Sigmoid colon (tissue), 7 donors: ENCODE results near the gene TMC1. TPM values are rescaled to one million over a fixed set of nuclear protein-coding genes. Genes with fewer than 3 reads are reported as not detected.
"Not testable (repeated sequence)": the region's sequence is repeated elsewhere in the genome, so short reads cannot be mapped to it uniquely, and the experiment has no call there.

Source experiments
- DNase-seq: peaks from one replicate; pipeline ENCODE4 v3.0.0-alpha.2; 2019
- H3K27ac ChIP-seq, 4 donors: fragments of 200-600 bp; sonication (generic); one replicate each; pipeline ENCODE4 v1.5.1; 2016 to 2019; ENCODE audit warnings: mild to moderate bottlenecking in 1 of 4
- H3K27me3 ChIP-seq, 3 donors: fragments of 200-600 bp; sonication (generic); one replicate each; pipeline ENCODE4 v1.5.1; 2019; ENCODE audit warnings: mild to moderate bottlenecking in 1 of 3
- H3K36me3 ChIP-seq, 4 donors: fragments of 200-600 bp; sonication (generic); one replicate each; pipeline ENCODE4 v1.5.1; 2016 to 2019
- H3K4me1 ChIP-seq, 4 donors: fragments of 200-600 bp; sonication (generic); one replicate each; pipeline ENCODE4 v1.5.1; 2017 to 2019
- H3K4me3 ChIP-seq, 4 donors: fragments of 200-600 bp; sonication (generic); one replicate each; pipeline ENCODE4 v1.5.1; 2017 to 2019; ENCODE audit warnings: mild to moderate bottlenecking in 2 of 4, moderate library complexity in 1 of 4
- H3K9me3 ChIP-seq, 4 donors: fragments of 200-600 bp in 3 of 4; sonication (generic) in 3 of 4; one replicate each; pipeline versions ENCODE4 v1.5.1 to v1.6.1; 2013 to 2019
- EP300 ChIP-seq, 4 donors: sonication (generic); formaldehyde crosslinking; IDR thresholded peaks; one replicate each; pipeline ENCODE4 v1.6.1; 2017; ENCODE audit warnings: antibody characterized with exemption in 4 of 4
- POLR2A ChIP-seq, 2 donors: fragments of 450-650 bp; IDR thresholded peaks; one replicate each; pipeline ENCODE4 v1.6.1; 2016; ENCODE audit warnings: antibody characterized with exemption in 2 of 2, mild to moderate bottlenecking in 2 of 2, moderate library complexity in 2 of 2
- POLR2AphosphoS5 ChIP-seq, 4 donors: sonication (generic); formaldehyde crosslinking; IDR thresholded peaks; one replicate each; pipeline ENCODE4 v1.6.1; 2017; ENCODE audit warnings: antibody characterized with exemption in 4 of 4
- WGBS, 2 donors: extraction: QIAGEN DNeasy Blood & Tissue Kit; methylation state at CpG; one replicate each; pipeline ENCODE4 v1.1.7; 2013; 5-methylcytosine and 5-hydroxymethylcytosine counted together
- intact Hi-C: fragments of 100-400 bp; cut with DNase I; formaldehyde crosslinking; loops from one replicate; pipeline ENCODE4 v1.15.1; 2023
- polyA plus RNA-seq, 3 donors: library from polyadenylated mRNA; stranded (reverse); fragments of 200-250 nt; gene quantifications; one replicate each; pipeline ENCODE4 v1.2.3, GENCODE V29; 2013
- total RNA-seq, 4 donors: library from RNA; depleted of rRNA; stranded (reverse); fragments of >200 nt; gene quantifications; one replicate each; pipeline ENCODE4 v1.1.0, GENCODE V29; 2016
- TF ChIP-seq, protein P1 (sequence below), 4 experiments: fragments of 450-650 bp in 3 of 4; fragments of 200-600 bp in 1 of 4; IDR thresholded peaks; one replicate each; pipeline ENCODE4 v1.5.1; 2016 to 2019; ENCODE audit warnings: antibody characterized with exemption in 4 of 4, mild to moderate bottlenecking in 3 of 4, moderate library complexity in 2 of 4
- donor health status: healthy with polysubstance abuse.
- donor health status: Bipolar disorder and iron deficiency.
- donor health status: healthy.

TMC1 gene
- total and polyA plus RNA-seq, 7 donors: under 0.01 to 1.5 (median 0.51) TPM; not detected in 4

- no peak overlapping the region for H3K4me3 ChIP-seq
Measured at GRCh38 chr9:72497447-72498046, 23.9 kb upstream of the TMC1 start.

GRCh38 chr9:72506615-72507014 lies 14.8 kb upstream of the TMC1 start:
- Histone ChIP-seq H3K36me3 (no peaks in the 10 kb centered on the region), H3K4me3 (no peak overlapping the region), H3K9me3 (no peaks in the 10 kb centered on the region), H3K27me3 (no peaks in the 10 kb centered on the region), H3K27ac (no peak overlapping the region), H3K4me1 (peaks cover 0 to 15% (median 9%) of the 10 kb centered on the region in 4 donors)
- no peak for DNase-seq
- intact Hi-C loops: no loop called here
- TF ChIP-seq POLR2AphosphoS5 (IDR thresholded peaks at IDR 0.05): no peak
- no peak for TF ChIP-seq POLR2A (IDR thresholded peaks at IDR 0.05)
- TF ChIP-seq EP300 (IDR thresholded peaks at IDR 0.05): no peak
- TF ChIP-seq, protein P1, sequence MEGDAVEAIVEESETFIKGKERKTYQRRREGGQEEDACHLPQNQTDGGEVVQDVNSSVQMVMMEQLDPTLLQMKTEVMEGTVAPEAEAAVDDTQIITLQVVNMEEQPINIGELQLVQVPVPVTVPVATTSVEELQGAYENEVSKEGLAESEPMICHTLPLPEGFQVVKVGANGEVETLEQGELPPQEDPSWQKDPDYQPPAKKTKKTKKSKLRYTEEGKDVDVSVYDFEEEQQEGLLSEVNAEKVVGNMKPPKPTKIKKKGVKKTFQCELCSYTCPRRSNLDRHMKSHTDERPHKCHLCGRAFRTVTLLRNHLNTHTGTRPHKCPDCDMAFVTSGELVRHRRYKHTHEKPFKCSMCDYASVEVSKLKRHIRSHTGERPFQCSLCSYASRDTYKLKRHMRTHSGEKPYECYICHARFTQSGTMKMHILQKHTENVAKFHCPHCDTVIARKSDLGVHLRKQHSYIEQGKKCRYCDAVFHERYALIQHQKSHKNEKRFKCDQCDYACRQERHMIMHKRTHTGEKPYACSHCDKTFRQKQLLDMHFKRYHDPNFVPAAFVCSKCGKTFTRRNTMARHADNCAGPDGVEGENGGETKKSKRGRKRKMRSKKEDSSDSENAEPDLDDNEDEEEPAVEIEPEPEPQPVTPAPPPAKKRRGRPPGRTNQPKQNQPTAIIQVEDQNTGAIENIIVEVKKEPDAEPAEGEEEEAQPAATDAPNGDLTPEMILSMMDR (IDR thresholded peaks at IDR 0.05): no peak
- WGBS, 2 donors: 91 to 93% methylated on average over 3 of the region's 3 CpGs

More at GRCh38 chr9:72497447-72498046, 23.9 kb upstream of the TMC1 start:
- TF ChIP-seq, protein P1 (IDR thresholded peaks at IDR 0.05): no peak
- TF ChIP-seq POLR2AphosphoS5 (IDR thresholded peaks at IDR 0.05) (no peak), POLR2A (IDR thresholded peaks at IDR 0.05) (no peak), EP300 (IDR thresholded peaks at IDR 0.05) (no peak)
- Histone ChIP-seq H3K9me3 (no peaks in the 10 kb centered on the region), H3K4me1 (no peaks in the 10 kb centered on the region), H3K27ac (no peak overlapping the region), H3K36me3 (no peaks in the 10 kb centered on the region), H3K27me3 (no peaks in the 10 kb centered on the region)
- 87 to 93% methylated on average over 9 of the region's 9 CpGs for WGBS, 2 donors
- DNase-seq: no peak
- intact Hi-C loops: no loop called here

DNA sequence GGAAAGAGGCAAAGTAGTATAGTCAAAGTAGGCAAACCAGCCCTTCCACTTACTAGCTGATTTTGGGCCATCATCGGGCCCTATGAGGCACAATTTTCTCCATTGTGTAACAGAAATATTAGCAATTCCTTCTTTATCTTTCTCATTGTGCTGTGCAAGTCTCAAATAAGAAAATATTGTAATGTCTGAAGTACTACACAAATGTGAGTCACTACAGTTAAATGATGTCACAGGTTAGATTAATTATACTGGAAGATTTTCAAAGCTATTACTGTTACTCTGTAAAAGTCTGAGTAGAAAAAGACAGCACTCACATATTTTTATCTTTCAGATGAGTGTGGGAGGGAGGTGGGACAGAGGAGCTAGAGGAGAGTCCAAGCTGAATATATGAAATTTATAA lies 12.4 kb upstream of the TMC1 start:
- Histone ChIP-seq H3K9me3 (no peaks in the 10 kb centered on the region), H3K27me3 (no peaks in the 10 kb centered on the region), H3K4me3 (no peak overlapping the region), H3K27ac (peak overlapping the region in 3 of 4 donors; percentile 11 to 34 (median 16)), H3K4me1 (peaks cover 0 to 15% (median 9%) of the 10 kb centered on the region in 4 donors), H3K36me3 (no peaks in the 10 kb centered on the region)
- no peak for DNase-seq
- WGBS, 2 donors: 86 to 89% methylated on average over 1 of the region's 1 CpG
- intact Hi-C loops: no loop called here
- TF ChIP-seq EP300 (IDR thresholded peaks at IDR 0.05) (no peak), POLR2AphosphoS5 (IDR thresholded peaks at IDR 0.05) (no peak), POLR2A (IDR thresholded peaks at IDR 0.05) (no peak)
- TF ChIP-seq, protein P1 (IDR thresholded peaks at IDR 0.05): no peak

- H3K27me3 ChIP-seq: no peaks in the 10 kb centered on the region
- intact Hi-C loops: no loop called here
Measured at GRCh38 chr9:72509635-72510034, 11.8 kb upstream of the TMC1 start.

DNA sequence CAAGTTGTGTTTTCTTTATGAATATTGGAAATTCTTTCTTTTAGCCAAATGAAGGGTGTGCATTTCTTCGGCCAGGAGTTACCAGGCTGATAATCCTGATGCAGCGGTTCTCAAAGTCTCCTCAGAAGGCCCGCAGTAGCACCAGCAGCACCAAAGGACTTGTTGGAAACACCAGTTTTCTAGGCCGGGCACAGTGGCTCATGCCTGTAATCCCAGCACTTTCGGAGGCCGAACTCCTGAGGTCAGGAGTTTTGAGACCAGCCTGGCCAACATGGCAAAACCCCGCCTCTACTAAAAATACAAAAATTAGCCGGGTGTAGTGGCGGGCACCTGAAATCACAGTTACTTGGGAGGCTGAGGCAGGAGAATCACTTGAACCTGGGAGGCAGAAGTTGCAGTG lies 397 bp upstream of the TMC1 start:
- intact Hi-C loops, H3K27me3 ChIP-seq, H3K9me3 ChIP-seq, H3K36me3 ChIP-seq, H3K4me3 ChIP-seq, H3K27ac ChIP-seq, DNase-seq: not testable (repeated sequence)
- H3K4me1 ChIP-seq: peaks cover 0 to 11% (median 4%) of the 10 kb centered on the region in 4 donors
- WGBS, 2 donors: 96 to 97% methylated on average over 9 of the region's 9 CpGs

More at GRCh38 chr9:72509635-72510034, 11.8 kb upstream of the TMC1 start:
- TF ChIP-seq, protein P1 (IDR thresholded peaks at IDR 0.05): no peak
- TF ChIP-seq EP300 (IDR thresholded peaks at IDR 0.05): no peak
- H3K4me3 ChIP-seq: no peak overlapping the region
- no peak for DNase-seq
- H3K27ac ChIP-seq: peak overlapping the region in 3 of 4 donors; percentile 11 to 34 (median 16)
- H3K36me3 ChIP-seq: no peaks in the 10 kb centered on the region
- peaks cover 0 to 15% (median 9%) of the 10 kb centered on the region in 4 donors for H3K4me1 ChIP-seq
- no peaks in the 10 kb centered on the region for H3K9me3 ChIP-seq
- WGBS, 2 donors: 56 to 63% methylated on average over 1 of the region's 1 CpG
